ENCODE measurements around the gene BSCL2. TPM values are rescaled to one million over a fixed set of nuclear protein-coding genes. Genes with fewer than 3 reads are reported as not detected.

The BSCL2 gene
- total and polyA plus RNA-seq, 7 donors = 17.0 to 174 (median 45.4) TPM

DNA sequence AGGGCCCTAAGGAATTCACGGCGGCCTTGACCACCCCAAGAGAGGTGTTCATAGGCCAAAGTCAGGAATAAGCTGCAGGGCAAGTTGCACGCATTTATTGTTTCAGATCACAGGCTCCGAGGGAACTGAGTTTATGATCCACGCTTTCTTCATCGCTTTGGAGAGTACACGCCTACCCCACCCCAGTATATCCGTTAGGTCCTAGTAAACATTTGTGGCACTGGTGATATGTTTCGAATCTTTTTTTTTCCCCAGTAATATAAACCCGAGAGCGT lies 61.6 kb downstream of the BSCL2 start:
- Histone ChIP-seq H3K4me3 (peak overlapping the region; percentile 100), H3K4me1 (peaks cover 24% of the 10 kb centered on the region), H3K9me3 (no peaks in the 10 kb centered on the region), H3K27me3 (ENCODE audit: insufficient read depth in 3 of 3, low read length in 2 of 3) (no peaks in the 10 kb centered on the region), H3K27ac (peak overlapping the region; percentile 97), H3K36me3 (ENCODE audit: insufficient read depth in 1 of 2, low read depth in 1 of 2) (peaks cover 0 to 54% of the 10 kb centered on the region in 2 donors)
- ATAC-seq (no peak), DNase-seq (no peak)
- TF ChIP-seq, protein P1, sequence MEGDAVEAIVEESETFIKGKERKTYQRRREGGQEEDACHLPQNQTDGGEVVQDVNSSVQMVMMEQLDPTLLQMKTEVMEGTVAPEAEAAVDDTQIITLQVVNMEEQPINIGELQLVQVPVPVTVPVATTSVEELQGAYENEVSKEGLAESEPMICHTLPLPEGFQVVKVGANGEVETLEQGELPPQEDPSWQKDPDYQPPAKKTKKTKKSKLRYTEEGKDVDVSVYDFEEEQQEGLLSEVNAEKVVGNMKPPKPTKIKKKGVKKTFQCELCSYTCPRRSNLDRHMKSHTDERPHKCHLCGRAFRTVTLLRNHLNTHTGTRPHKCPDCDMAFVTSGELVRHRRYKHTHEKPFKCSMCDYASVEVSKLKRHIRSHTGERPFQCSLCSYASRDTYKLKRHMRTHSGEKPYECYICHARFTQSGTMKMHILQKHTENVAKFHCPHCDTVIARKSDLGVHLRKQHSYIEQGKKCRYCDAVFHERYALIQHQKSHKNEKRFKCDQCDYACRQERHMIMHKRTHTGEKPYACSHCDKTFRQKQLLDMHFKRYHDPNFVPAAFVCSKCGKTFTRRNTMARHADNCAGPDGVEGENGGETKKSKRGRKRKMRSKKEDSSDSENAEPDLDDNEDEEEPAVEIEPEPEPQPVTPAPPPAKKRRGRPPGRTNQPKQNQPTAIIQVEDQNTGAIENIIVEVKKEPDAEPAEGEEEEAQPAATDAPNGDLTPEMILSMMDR (IDR thresholded peaks at IDR 0.05) = no peak
- intact Hi-C loops (cut with DNase I) = no loop called here
- 9 to 14% (median 10%) methylated on average over 11 of the region's 11 CpGs for WGBS, 3 donors

DNA sequence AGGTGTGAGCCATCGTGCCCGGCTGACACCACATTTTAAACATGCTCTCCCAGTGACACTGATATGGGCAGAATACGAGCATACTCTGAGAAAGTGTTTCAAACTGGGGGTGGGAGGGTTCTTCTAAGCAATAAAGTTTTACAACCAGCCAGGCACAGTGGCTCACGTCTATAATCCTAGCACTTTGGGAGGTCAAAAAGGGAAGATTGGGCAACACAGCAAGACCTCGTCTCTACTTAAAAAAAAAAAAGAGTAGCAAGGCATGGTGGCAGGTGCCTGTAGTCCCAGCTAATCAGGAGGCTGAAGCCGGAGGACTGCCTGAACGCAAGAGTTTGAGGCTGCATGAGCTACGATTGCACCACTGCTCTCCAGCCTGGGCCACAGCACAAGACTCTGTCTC lies 63.0 kb downstream of the BSCL2 start:
- Histone ChIP-seq H3K27me3 (ENCODE audit: insufficient read depth in 3 of 3, low read length in 2 of 3) (no peaks in the 10 kb centered on the region), H3K27ac (no peak overlapping the region), H3K4me1 (peaks cover 24% of the 10 kb centered on the region), H3K4me3 (no peak overlapping the region), H3K9me3 (no peaks in the 10 kb centered on the region), H3K36me3 (ENCODE audit: insufficient read depth in 1 of 2, low read depth in 1 of 2) (peaks cover 0 to 48% of the 10 kb centered on the region in 2 donors)
- 75 to 82% (median 75%) methylated on average over 8 of the region's 8 CpGs for WGBS, 3 donors
- intact Hi-C loops (cut with DNase I) = no loop called here
- TF ChIP-seq, protein P1 (IDR thresholded peaks at IDR 0.05) = no peak
- ATAC-seq = no peak
- DNase-seq = no peak

Other genes starting within 250 kb of the BSCL2 start
- gene AHNAK, start 160.6 kb downstream of the BSCL2 start, total RNA-seq = 100 to 1,000 TPM; 376 to 679 (median 425) TPM
- 100 to 1,000 TPM in 2 of 3 donors, 10 to 100 TPM in 1; 93.5 to 227 (median 206) TPM for gene AHNAK, start 160.6 kb downstream of the BSCL2 start, polyA plus RNA-seq
- gene EEF1G, start 133.5 kb downstream of the BSCL2 start, total RNA-seq = 1,000 to 10,000 TPM; 1,137 to 1,954 (median 1,509) TPM
- 1,000 to 10,000 TPM; 1,687 to 2,356 (median 2,243) TPM for gene EEF1G, start 133.5 kb downstream of the BSCL2 start, polyA plus RNA-seq
- 10 to 100 TPM; 14.3 to 23.7 (median 19.6) TPM for gene TUT1, start 115.9 kb downstream of the BSCL2 start, total RNA-seq
- 10 to 100 TPM; 12.1 to 15.5 (median 12.7) TPM for gene TUT1, start 115.9 kb downstream of the BSCL2 start, polyA plus RNA-seq
- 10 to 100 TPM; 20.0 to 32.5 (median 28.6) TPM for gene MTA2, start 105.6 kb downstream of the BSCL2 start, total RNA-seq
- gene MTA2, start 105.6 kb downstream of the BSCL2 start, polyA plus RNA-seq = 10 to 100 TPM; 18.4 to 27.1 (median 26.9) TPM
- gene EML3, start 94.6 kb downstream of the BSCL2 start, total RNA-seq = 10 to 100 TPM; 14.1 to 19.5 (median 16.9) TPM
- gene EML3, start 94.6 kb downstream of the BSCL2 start, polyA plus RNA-seq = 10 to 100 TPM in 2 of 3 donors, 1 to 10 TPM in 1; 7.4 to 11.3 (median 11.1) TPM
- gene ROM1, start 94.2 kb downstream of the BSCL2 start, total RNA-seq = 1 to 10 TPM; 2.0 to 4.4 (median 3.1) TPM
- 1 to 10 TPM; 3.7 to 5.5 (median 4.7) TPM for gene ROM1, start 94.2 kb downstream of the BSCL2 start, polyA plus RNA-seq
- 10 to 100 TPM in 3 of 4 donors, 1 to 10 TPM in 1; 7.4 to 11.8 (median 11.0) TPM for gene B3GAT3, start 85.4 kb downstream of the BSCL2 start, total RNA-seq
- 10 to 100 TPM; 11.7 to 37.6 (median 20.0) TPM for gene B3GAT3, start 85.4 kb downstream of the BSCL2 start, polyA plus RNA-seq
- gene GANAB, start 60.8 kb downstream of the BSCL2 start, total RNA-seq = 10 to 100 TPM; 59.7 to 62.2 (median 61.4) TPM
- 10 to 100 TPM; 34.3 to 64.6 (median 62.0) TPM for gene GANAB, start 60.8 kb downstream of the BSCL2 start, polyA plus RNA-seq
- 10 to 100 TPM; 13.5 to 20.6 (median 17.1) TPM for gene INTS5, start 54.1 kb downstream of the BSCL2 start, total RNA-seq
- gene INTS5, start 54.1 kb downstream of the BSCL2 start, polyA plus RNA-seq = 10 to 100 TPM in 1 of 3 donors, 1 to 10 TPM in 2; 8.1 to 19.9 (median 9.3) TPM
- gene C11orf98, start 42.2 kb downstream of the BSCL2 start, total RNA-seq = 10 to 100 TPM; 29.8 to 50.9 (median 50.2) TPM
- 100 to 1,000 TPM in 1 of 3 donors, 10 to 100 TPM in 2; 87.1 to 155 (median 93.1) TPM for gene C11orf98, start 42.2 kb downstream of the BSCL2 start, polyA plus RNA-seq
- gene CSKMT, start 42.1 kb downstream of the BSCL2 start, total RNA-seq = 10 to 100 TPM in 2 of 4 donors, 1 to 10 TPM in 2; 3.8 to 12.8 (median 9.4) TPM
- gene CSKMT, start 42.1 kb downstream of the BSCL2 start, polyA plus RNA-seq = 10 to 100 TPM in 1 of 3 donors, 1 to 10 TPM in 2; 4.8 to 11.4 (median 7.8) TPM
- 1 to 10 TPM; 5.2 to 8.8 (median 7.1) TPM for gene UQCC3, start 35.8 kb downstream of the BSCL2 start, total RNA-seq
- 10 to 100 TPM in 1 of 3 donors, 1 to 10 TPM in 2; 6.4 to 16.5 (median 8.6) TPM for gene UQCC3, start 35.8 kb downstream of the BSCL2 start, polyA plus RNA-seq
- gene LBHD1, start 35.2 kb downstream of the BSCL2 start, total RNA-seq = 1 to 10 TPM in 3 of 4 donors, under 1 TPM in 1; 0.74 to 3.2 (median 1.9) TPM
- gene LBHD1, start 35.2 kb downstream of the BSCL2 start, polyA plus RNA-seq = 1 to 10 TPM in 2 of 3 donors, under 1 TPM in 1; 0.98 to 3.6 (median 1.6) TPM
- gene UBXN1, start 28.4 kb downstream of the BSCL2 start, total RNA-seq = 100 to 1,000 TPM; 102 to 204 (median 149) TPM
- gene UBXN1, start 28.4 kb downstream of the BSCL2 start, polyA plus RNA-seq = 100 to 1,000 TPM; 225 to 376 (median 295) TPM
- gene LRRN4CL, start 17.9 kb downstream of the BSCL2 start, total RNA-seq = 1 to 10 TPM; 2.4 to 4.8 (median 3.8) TPM
- 1 to 10 TPM; 1.8 to 3.7 (median 2.8) TPM for gene LRRN4CL, start 17.9 kb downstream of the BSCL2 start, polyA plus RNA-seq
- not detected for gene GNG3, start 252 bp upstream of the BSCL2 start, total RNA-seq
- gene GNG3, start 252 bp upstream of the BSCL2 start, polyA plus RNA-seq = under 1 TPM in 2 of 3 donors, not detected in 1; 0.10 to 0.39 TPM
- 10 to 100 TPM; 27.2 to 39.7 (median 31.4) TPM for gene HNRNPUL2, start 20.0 kb upstream of the BSCL2 start, total RNA-seq
- 10 to 100 TPM; 23.8 to 35.1 (median 25.0) TPM for gene HNRNPUL2, start 20.0 kb upstream of the BSCL2 start, polyA plus RNA-seq
- 10 to 100 TPM; 14.8 to 19.6 (median 16.4) TPM for gene TTC9C, start 21.1 kb upstream of the BSCL2 start, total RNA-seq
- 10 to 100 TPM; 20.2 to 30.4 (median 28.2) TPM for gene TTC9C, start 21.1 kb upstream of the BSCL2 start, polyA plus RNA-seq
- gene ZBTB3, start 46.7 kb upstream of the BSCL2 start, total RNA-seq = 1 to 10 TPM; 5.4 to 8.7 (median 6.5) TPM
- gene ZBTB3, start 46.7 kb upstream of the BSCL2 start, polyA plus RNA-seq = 1 to 10 TPM; 1.5 to 3.5 (median 2.1) TPM
- 10 to 100 TPM; 31.7 to 44.7 (median 36.2) TPM for gene POLR2G, start 54.2 kb upstream of the BSCL2 start, total RNA-seq
- gene POLR2G, start 54.2 kb upstream of the BSCL2 start, polyA plus RNA-seq = 10 to 100 TPM; 44.0 to 92.6 (median 48.8) TPM
- gene TAF6L, start 64.0 kb upstream of the BSCL2 start, total RNA-seq = 10 to 100 TPM; 13.5 to 19.9 (median 18.3) TPM
- gene TAF6L, start 64.0 kb upstream of the BSCL2 start, polyA plus RNA-seq = 10 to 100 TPM; 18.0 to 26.5 (median 20.1) TPM
- 10 to 100 TPM; 12.2 to 18.5 (median 16.0) TPM for gene TMEM179B, start 80.0 kb upstream of the BSCL2 start, total RNA-seq
- gene TMEM179B, start 80.0 kb upstream of the BSCL2 start, polyA plus RNA-seq = 10 to 100 TPM; 31.5 to 42.0 (median 34.4) TPM
- 10 to 100 TPM in 1 of 4 donors, 1 to 10 TPM in 3; 6.2 to 11.5 (median 8.4) TPM for gene TMEM223, start 84.6 kb upstream of the BSCL2 start, total RNA-seq
- gene TMEM223, start 84.6 kb upstream of the BSCL2 start, polyA plus RNA-seq = 10 to 100 TPM; 16.6 to 37.7 (median 21.7) TPM
- 10 to 100 TPM; 38.3 to 45.4 (median 41.9) TPM for gene NXF1, start 98.0 kb upstream of the BSCL2 start, total RNA-seq
- gene NXF1, start 98.0 kb upstream of the BSCL2 start, polyA plus RNA-seq = 10 to 100 TPM; 36.3 to 67.0 (median 49.7) TPM
- 10 to 100 TPM; 16.0 to 24.6 (median 20.7) TPM for gene STX5, start 124.6 kb upstream of the BSCL2 start, total RNA-seq
- gene STX5, start 124.6 kb upstream of the BSCL2 start, polyA plus RNA-seq = 10 to 100 TPM; 18.2 to 21.1 (median 21.1) TPM
- not detected for gene TEX54, start 125.4 kb upstream of the BSCL2 start, total RNA-seq
- gene TEX54, start 125.4 kb upstream of the BSCL2 start, polyA plus RNA-seq = not detected
- 10 to 100 TPM; 32.9 to 74.9 (median 54.2) TPM for gene WDR74, start 132.2 kb upstream of the BSCL2 start, total RNA-seq
- 100 to 1,000 TPM in 1 of 3 donors, 10 to 100 TPM in 2; 90.1 to 121 (median 92.5) TPM for gene WDR74, start 132.2 kb upstream of the BSCL2 start, polyA plus RNA-seq
- gene SLC3A2, start 173.5 kb upstream of the BSCL2 start, total RNA-seq = 100 to 1,000 TPM in 3 of 4 donors, 10 to 100 TPM in 1; 62.6 to 187 (median 132) TPM
- gene SLC3A2, start 173.5 kb upstream of the BSCL2 start, polyA plus RNA-seq = 100 to 1,000 TPM; 149 to 374 (median 208) TPM
- not detected for gene CHRM1, start 213.9 kb upstream of the BSCL2 start, total RNA-seq
- under 1 TPM in 1 of 3 donors, not detected in 2; 0.06 TPM for gene CHRM1, start 213.9 kb upstream of the BSCL2 start, polyA plus RNA-seq